Nephron progenitor cell (in vitro differentiated cells): ENCODE measurements around the gene AHSA1.

ENCODE experiments used
- DNase-seq: peaks from one replicate; pipeline ENCODE4 v3.0.0; 2021
- H3K27ac Mint-ChIP-seq: 2 replicates; pipeline ENCODE4 v1.8.0; 2021; ENCODE audit warnings: mild to moderate bottlenecking, moderate library complexity, mixed read lengths
- H3K27me3 Mint-ChIP-seq: 2 replicates; pipeline ENCODE4 v1.8.0; 2021; ENCODE audit warnings: mild to moderate bottlenecking, low read depth, mixed read lengths; ENCODE audit not compliant: poor library complexity
- H3K36me3 Mint-ChIP-seq: 2 replicates; pipeline ENCODE4 v1.8.0; 2021; ENCODE audit warnings: low read depth, mixed read lengths
- H3K4me1 Mint-ChIP-seq: 2 replicates; pipeline ENCODE4 v1.8.0; 2021; ENCODE audit warnings: mixed read lengths
- H3K4me3 Mint-ChIP-seq: 2 replicates; pipeline ENCODE4 v1.8.0; 2021; ENCODE audit warnings: mild to moderate bottlenecking, moderate library complexity, mixed read lengths
- H3K9me3 Mint-ChIP-seq: 2 replicates; pipeline ENCODE4 v1.8.0; 2021; ENCODE audit warnings: mild to moderate bottlenecking, moderate library complexity, mixed read lengths
- TF ChIP-seq, protein P1 (sequence below): fragments of 200-600 bp; sonication (generic); IDR thresholded peaks from 2 replicates; pipeline ENCODE4 v1.5.0; 2021; ENCODE audit warnings: antibody characterized with exemption

AHSA1 gene

DNA sequence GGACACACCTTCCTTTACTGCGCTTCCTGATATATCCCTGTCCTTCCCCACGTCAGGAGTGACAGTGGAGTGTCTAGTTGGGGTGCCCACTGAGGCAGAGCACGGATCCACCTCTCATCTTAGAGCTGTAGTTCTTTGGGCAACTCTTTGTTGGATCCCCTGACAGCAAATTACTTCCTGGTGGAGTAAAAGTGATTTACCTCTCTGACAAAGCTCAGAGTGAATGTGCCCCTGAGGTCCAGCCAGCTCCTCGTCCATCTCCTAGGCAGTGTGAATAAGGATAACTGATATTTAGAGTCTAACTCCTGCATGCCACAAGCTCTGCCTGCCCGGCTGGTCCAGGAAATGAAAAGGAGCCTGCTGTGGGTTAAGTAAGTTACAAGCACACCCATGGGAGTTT is 16.0 kb downstream of the AHSA1 start:
- H3K4me3 Mint-ChIP-seq: peak overlapping the region; percentile 50
- H3K9me3 Mint-ChIP-seq: no peaks in the 10 kb centered on the region
- H3K27me3 Mint-ChIP-seq: peaks cover 9% of the 10 kb centered on the region
- H3K27ac Mint-ChIP-seq: peak overlapping the region; percentile 8
- no peak for DNase-seq
- TF ChIP-seq, protein P1, sequence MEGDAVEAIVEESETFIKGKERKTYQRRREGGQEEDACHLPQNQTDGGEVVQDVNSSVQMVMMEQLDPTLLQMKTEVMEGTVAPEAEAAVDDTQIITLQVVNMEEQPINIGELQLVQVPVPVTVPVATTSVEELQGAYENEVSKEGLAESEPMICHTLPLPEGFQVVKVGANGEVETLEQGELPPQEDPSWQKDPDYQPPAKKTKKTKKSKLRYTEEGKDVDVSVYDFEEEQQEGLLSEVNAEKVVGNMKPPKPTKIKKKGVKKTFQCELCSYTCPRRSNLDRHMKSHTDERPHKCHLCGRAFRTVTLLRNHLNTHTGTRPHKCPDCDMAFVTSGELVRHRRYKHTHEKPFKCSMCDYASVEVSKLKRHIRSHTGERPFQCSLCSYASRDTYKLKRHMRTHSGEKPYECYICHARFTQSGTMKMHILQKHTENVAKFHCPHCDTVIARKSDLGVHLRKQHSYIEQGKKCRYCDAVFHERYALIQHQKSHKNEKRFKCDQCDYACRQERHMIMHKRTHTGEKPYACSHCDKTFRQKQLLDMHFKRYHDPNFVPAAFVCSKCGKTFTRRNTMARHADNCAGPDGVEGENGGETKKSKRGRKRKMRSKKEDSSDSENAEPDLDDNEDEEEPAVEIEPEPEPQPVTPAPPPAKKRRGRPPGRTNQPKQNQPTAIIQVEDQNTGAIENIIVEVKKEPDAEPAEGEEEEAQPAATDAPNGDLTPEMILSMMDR: no peak
- H3K36me3 Mint-ChIP-seq: peaks cover 8% of the 10 kb centered on the region
- H3K4me1 Mint-ChIP-seq: peaks cover 54% of the 10 kb centered on the region

DNA sequence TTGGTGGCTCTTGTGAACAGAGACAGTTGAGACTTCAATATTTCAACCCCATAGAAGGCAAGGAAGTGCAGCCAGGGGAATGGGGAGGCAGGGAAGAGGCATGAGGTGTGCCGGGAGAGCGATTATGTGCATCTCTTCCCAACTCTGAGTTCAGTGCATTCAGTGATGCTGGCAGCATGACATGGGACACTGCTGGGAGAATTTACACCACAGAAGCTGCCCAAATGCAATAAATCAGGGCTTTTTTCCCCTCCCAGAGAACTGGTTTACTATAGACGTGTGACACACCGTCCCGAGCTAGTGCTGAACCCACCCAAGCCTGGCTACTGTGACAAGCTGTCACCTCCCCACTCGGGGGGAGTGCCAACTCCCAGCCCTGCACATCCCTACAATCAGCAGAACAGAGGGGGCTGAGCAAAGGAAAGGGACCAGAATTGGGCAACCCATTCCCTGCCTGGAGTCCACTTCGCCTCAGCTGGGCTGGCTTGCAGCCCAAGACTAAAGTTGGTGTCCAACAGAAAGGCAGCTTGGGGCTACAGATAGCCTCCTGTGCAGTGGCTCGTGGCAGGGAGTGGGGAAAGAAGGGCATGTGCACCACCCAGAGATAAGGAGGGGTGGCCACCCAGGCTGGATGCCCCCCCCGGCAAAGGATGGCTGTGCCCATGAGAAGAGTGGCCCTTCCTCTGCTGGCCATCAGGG is 16.7 kb downstream of the AHSA1 start:
- Mint-ChIP-seq H3K36me3 (peaks cover 1% of the 10 kb centered on the region), H3K27me3 (peaks cover 9% of the 10 kb centered on the region), H3K9me3 (no peaks in the 10 kb centered on the region), H3K4me1 (peaks cover 54% of the 10 kb centered on the region), H3K27ac (peak overlapping the region; percentile 8), H3K4me3 (peak overlapping the region; percentile 50)
- no peak for DNase-seq
- TF ChIP-seq, protein P1: no peak

- Mint-ChIP-seq H3K27me3 (peaks cover 9% of the 10 kb centered on the region), H3K4me3 (no peak overlapping the region), H3K27ac (no peak overlapping the region), H3K4me1 (peaks cover 52% of the 10 kb centered on the region), H3K9me3 (no peaks in the 10 kb centered on the region), H3K36me3 (no peaks in the 10 kb centered on the region)
- no peak for DNase-seq
- TF ChIP-seq, protein P1: no peak
Observed at GRCh38 chr14:77475432-77476115, 17.7 kb downstream of the AHSA1 start.

DNA sequence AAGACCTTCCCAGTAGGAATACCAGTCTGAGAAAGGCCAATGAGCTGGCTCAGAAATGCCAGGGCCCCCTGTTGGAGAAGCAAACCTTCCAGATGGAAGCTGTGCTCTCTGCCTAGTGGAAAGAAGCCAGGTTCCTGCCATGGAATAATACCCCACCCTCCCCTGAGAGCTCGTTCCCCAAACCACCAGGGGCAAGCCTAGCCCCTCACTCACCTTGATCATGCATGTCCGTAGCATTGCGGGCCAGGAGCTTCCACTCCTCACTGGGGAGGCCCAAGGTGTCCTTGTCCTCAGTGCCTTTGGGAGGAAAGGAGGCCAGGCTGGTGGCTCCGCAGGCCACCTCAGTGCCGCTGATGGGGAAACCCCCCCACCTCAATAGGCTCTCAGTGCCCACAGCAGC is 20.1 kb downstream of the AHSA1 start:
- Mint-ChIP-seq H3K4me1 (peaks cover 52% of the 10 kb centered on the region), H3K27ac (no peak overlapping the region), H3K36me3 (no peaks in the 10 kb centered on the region), H3K9me3 (no peaks in the 10 kb centered on the region), H3K4me3 (no peak overlapping the region), H3K27me3 (peaks cover 13% of the 10 kb centered on the region)
- DNase-seq: no peak
- TF ChIP-seq, protein P1: no peak

DNA sequence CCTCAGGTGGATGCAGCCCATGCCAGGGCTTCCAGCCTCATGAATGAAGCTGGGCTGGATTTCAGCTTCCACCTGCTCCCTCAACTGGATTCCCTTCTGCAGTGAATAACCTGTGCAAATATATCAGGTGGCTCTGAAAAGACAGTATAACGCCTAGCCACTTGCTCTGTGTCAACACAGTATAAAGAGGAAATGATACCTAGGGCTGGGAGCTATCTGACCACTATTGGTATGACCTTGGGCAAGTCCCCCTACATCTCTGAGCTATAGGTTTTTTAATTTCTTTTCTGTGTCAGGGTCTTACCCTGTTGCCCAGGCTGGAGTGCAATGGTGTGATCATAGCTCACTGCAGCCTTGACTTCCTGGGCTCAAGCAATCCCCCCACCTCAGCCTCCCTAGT is 20.9 kb downstream of the AHSA1 start:
- TF ChIP-seq, protein P1: no peak
- Mint-ChIP-seq H3K4me3 (no peak overlapping the region), H3K36me3 (no peaks in the 10 kb centered on the region), H3K27me3 (peaks cover 13% of the 10 kb centered on the region), H3K9me3 (no peaks in the 10 kb centered on the region), H3K27ac (no peak overlapping the region), H3K4me1 (peaks cover 52% of the 10 kb centered on the region)
- no peak for DNase-seq

- H3K36me3 Mint-ChIP-seq: no peaks in the 10 kb centered on the region
- H3K9me3 Mint-ChIP-seq: no peaks in the 10 kb centered on the region
- TF ChIP-seq, protein P1: no peak
- H3K4me1 Mint-ChIP-seq: peaks cover 47% of the 10 kb centered on the region
- peaks cover 8% of the 10 kb centered on the region for H3K27me3 Mint-ChIP-seq
- DNase-seq: no peak
- no peak overlapping the region for H3K4me3 Mint-ChIP-seq
- H3K27ac Mint-ChIP-seq: peak overlapping the region; percentile 72
Observed at GRCh38 chr14:77482422-77482821, 24.5 kb downstream of the AHSA1 start.
